Liver (tissue), 9 donors: ENCODE results near the gene BMPER. TPM values are rescaled to one million over a fixed set of nuclear protein-coding genes. Genes with fewer than 3 reads are reported as not detected.

Source experiments
- DNase-seq: peaks from one replicate; pipeline ENCODE4 v3.0.0-alpha.2; 2017; ENCODE audit warnings: low spot score
- H3K27ac ChIP-seq, 2 donors: one replicate each; pipeline ENCODE4 v1.7.0; 2013; ENCODE audit warnings: inconsistent platforms in 2 of 2, low read length in 2 of 2, control low read depth in 1 of 2, low read depth in 1 of 2, mild to moderate bottlenecking in 1 of 2
- H3K27me3 ChIP-seq, 4 donors: one replicate each; pipeline versions ENCODE4 v1.6.1 to v1.7.0; 2013; ENCODE audit warnings: low read length in 3 of 4, inconsistent platforms in 1 of 4, mild to moderate bottlenecking in 1 of 4, moderate library complexity in 1 of 4; ENCODE audit not compliant: control insufficient read depth in 4 of 4, insufficient read depth in 4 of 4
- H3K36me3 ChIP-seq, 4 donors: one replicate each; pipeline versions ENCODE4 v1.6.1 to v1.7.0; 2013; ENCODE audit warnings: low read length in 3 of 4, mild to moderate bottlenecking in 3 of 4, low read depth in 1 of 4, moderate library complexity in 1 of 4; ENCODE audit not compliant: control insufficient read depth in 4 of 4, insufficient read depth in 3 of 4
- H3K4me1 ChIP-seq, 4 donors: one replicate each; pipeline versions ENCODE4 v1.6.1 to v1.7.0; 2013; ENCODE audit warnings: low read length in 3 of 4, mild to moderate bottlenecking in 3 of 4, moderate library complexity in 1 of 4; ENCODE audit not compliant: control insufficient read depth in 4 of 4, insufficient read depth in 4 of 4
- H3K4me3 ChIP-seq, 3 donors: one replicate each; pipeline versions ENCODE4 v1.6.1 to v1.7.0; 2013; ENCODE audit warnings: low read length in 3 of 3, control low read depth in 1 of 3, low read depth in 1 of 3, mild to moderate bottlenecking in 1 of 3
- H3K9ac ChIP-seq, 2 donors: one replicate each; pipeline ENCODE4 v1.7.0; 2013; ENCODE audit warnings: low read length in 2 of 2, mild to moderate bottlenecking in 2 of 2, moderate library complexity in 2 of 2, control low read depth in 1 of 2, low read depth in 1 of 2
- H3K9me3 ChIP-seq, 4 donors: one replicate each; pipeline versions ENCODE4 v1.6.1 to v1.7.0; 2013; ENCODE audit warnings: low read length in 3 of 4; ENCODE audit not compliant: control insufficient read depth in 4 of 4
- EGR1 ChIP-seq, 2 donors: IDR thresholded peaks; 2 replicates each; pipeline ENCODE4 v1.6.1; 2016 to 2018; ENCODE audit warnings: antibody characterized with exemption in 2 of 2, low read depth in 2 of 2
- FOXA1 ChIP-seq: IDR thresholded peaks from 2 replicates; pipeline ENCODE4 v1.6.1; 2016; ENCODE audit warnings: antibody characterized with exemption
- FOXA2 ChIP-seq: IDR thresholded peaks from 2 replicates; pipeline ENCODE4 v1.6.1; 2016; ENCODE audit warnings: antibody characterized with exemption
- GABPA ChIP-seq, 2 donors: IDR thresholded peaks in 1 of 2; conservative IDR thresholded peaks in 1 of 2; 2 replicates each; pipeline ENCODE4 v1.6.1; 2016; ENCODE audit warnings: antibody characterized with exemption in 2 of 2, mild to moderate bottlenecking in 1 of 2, moderate library complexity in 1 of 2
- HNF4A ChIP-seq, 2 donors: conservative IDR thresholded peaks; 2 replicates each; pipeline ENCODE4 v1.6.1; 2016; ENCODE audit warnings: antibody characterized with exemption in 2 of 2, mild to moderate bottlenecking in 2 of 2
- JUND ChIP-seq, 2 donors: IDR thresholded peaks; 2 replicates each; pipeline ENCODE4 v1.6.1; 2016; ENCODE audit warnings: antibody characterized with exemption in 2 of 2
- RAD21 ChIP-seq, 2 donors: IDR thresholded peaks; 2 replicates each; pipeline ENCODE4 v1.6.1; 2016; ENCODE audit warnings: antibody characterized with exemption in 2 of 2, mild to moderate bottlenecking in 2 of 2
- RXRA ChIP-seq, 2 donors: IDR thresholded peaks; 2 replicates each; pipeline ENCODE4 v1.6.1; 2017 to 2018; ENCODE audit warnings: antibody characterized with exemption in 2 of 2, mild to moderate bottlenecking in 1 of 2
- SP1 ChIP-seq: IDR thresholded peaks from 2 replicates; pipeline ENCODE4 v1.6.1; 2018; ENCODE audit warnings: antibody characterized with exemption, mild to moderate bottlenecking
- TAF1 ChIP-seq: conservative IDR thresholded peaks from 2 replicates; pipeline ENCODE4 v1.6.1; 2016; ENCODE audit warnings: antibody characterized with exemption, mild to moderate bottlenecking
- YY1 ChIP-seq: IDR thresholded peaks from 2 replicates; pipeline ENCODE4 v1.6.1; 2016; ENCODE audit warnings: antibody characterized with exemption, mild to moderate bottlenecking
- ZBTB33 ChIP-seq: IDR thresholded peaks from 2 replicates; pipeline ENCODE4 v1.6.1; 2016; ENCODE audit warnings: antibody characterized with exemption
- WGBS: extraction: QIAGEN DNeasy Blood & Tissue Kit; methylation state at CpG from one replicate; pipeline ENCODE4 v1.1.7; 2013; 5-methylcytosine and 5-hydroxymethylcytosine counted together
- polyA plus RNA-seq, 2 donors: library from polyadenylated mRNA; stranded (reverse) in 1 of 2; unstranded in 1 of 2; fragments of 200-250 nt in 1 of 2; fragments of >200 nt in 1 of 2; fragmentation: Nextera tagmentation in 1 of 2; extraction: Ambion mirVana in 1 of 2; gene quantifications; one replicate each; pipeline versions ENCODE4 v1.2.1 to v1.2.3, GENCODE V29; 2013 to 2015
- total RNA-seq, 2 donors: library from RNA; depleted of rRNA; stranded (reverse); fragments of >200 nt; gene quantifications; one replicate each; pipeline ENCODE4 v1.2.3, GENCODE V29; 2014
- TF ChIP-seq, protein P1 (sequence below): IDR thresholded peaks from 2 replicates; pipeline ENCODE4 v1.6.1; 2016; ENCODE audit warnings: antibody characterized with exemption, mild to moderate bottlenecking
- TF ChIP-seq, protein P2 (sequence below): fragments of 150-350 bp; IDR thresholded peaks from 2 replicates; pipeline ENCODE4 v1.5.1; 2017; ENCODE audit warnings: improper control_type of control experiment, low read depth, low read length; ENCODE audit not compliant: missing input control
- donor health status: healthy.
- donor health status: healthy.
- donor health status: healthy.
- donor health status: healthy.
- donor health status: healthy.

Gene BMPER
- total and polyA plus RNA-seq, 4 donors = 4.0 to 8.5 (median 6.2) TPM

GRCh38 chr7:33870120-33870519, 35.2 kb upstream of the BMPER start:
- H3K9me3 ChIP-seq = no peaks in the 10 kb centered on the region
- no peak overlapping the region for H3K9ac ChIP-seq
- 84% methylated on average over 3 of the region's 3 CpGs for WGBS
- DNase-seq = no peak
- H3K27ac ChIP-seq = no peak overlapping the region
- TF ChIP-seq RXRA (IDR thresholded peaks at IDR 0.05) (no peak), FOXA2 (no peak), SP1 (no peak), EGR1 (IDR thresholded peaks at IDR 0.05; ENCODE audit: low read depth in 2 of 2) (no peak), TAF1 (no peak), JUND (IDR thresholded peaks at IDR 0.05) (no peak), HNF4A (conservative IDR thresholded peaks at IDR 0.05) (no peak), YY1 (no peak), FOXA1 (no peak), ZBTB33 (no peak)
- TF ChIP-seq, protein P1, sequence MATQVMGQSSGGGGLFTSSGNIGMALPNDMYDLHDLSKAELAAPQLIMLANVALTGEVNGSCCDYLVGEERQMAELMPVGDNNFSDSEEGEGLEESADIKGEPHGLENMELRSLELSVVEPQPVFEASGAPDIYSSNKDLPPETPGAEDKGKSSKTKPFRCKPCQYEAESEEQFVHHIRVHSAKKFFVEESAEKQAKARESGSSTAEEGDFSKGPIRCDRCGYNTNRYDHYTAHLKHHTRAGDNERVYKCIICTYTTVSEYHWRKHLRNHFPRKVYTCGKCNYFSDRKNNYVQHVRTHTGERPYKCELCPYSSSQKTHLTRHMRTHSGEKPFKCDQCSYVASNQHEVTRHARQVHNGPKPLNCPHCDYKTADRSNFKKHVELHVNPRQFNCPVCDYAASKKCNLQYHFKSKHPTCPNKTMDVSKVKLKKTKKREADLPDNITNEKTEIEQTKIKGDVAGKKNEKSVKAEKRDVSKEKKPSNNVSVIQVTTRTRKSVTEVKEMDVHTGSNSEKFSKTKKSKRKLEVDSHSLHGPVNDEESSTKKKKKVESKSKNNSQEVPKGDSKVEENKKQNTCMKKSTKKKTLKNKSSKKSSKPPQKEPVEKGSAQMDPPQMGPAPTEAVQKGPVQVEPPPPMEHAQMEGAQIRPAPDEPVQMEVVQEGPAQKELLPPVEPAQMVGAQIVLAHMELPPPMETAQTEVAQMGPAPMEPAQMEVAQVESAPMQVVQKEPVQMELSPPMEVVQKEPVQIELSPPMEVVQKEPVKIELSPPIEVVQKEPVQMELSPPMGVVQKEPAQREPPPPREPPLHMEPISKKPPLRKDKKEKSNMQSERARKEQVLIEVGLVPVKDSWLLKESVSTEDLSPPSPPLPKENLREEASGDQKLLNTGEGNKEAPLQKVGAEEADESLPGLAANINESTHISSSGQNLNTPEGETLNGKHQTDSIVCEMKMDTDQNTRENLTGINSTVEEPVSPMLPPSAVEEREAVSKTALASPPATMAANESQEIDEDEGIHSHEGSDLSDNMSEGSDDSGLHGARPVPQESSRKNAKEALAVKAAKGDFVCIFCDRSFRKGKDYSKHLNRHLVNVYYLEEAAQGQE = no peak
- TF ChIP-seq, protein P2, sequence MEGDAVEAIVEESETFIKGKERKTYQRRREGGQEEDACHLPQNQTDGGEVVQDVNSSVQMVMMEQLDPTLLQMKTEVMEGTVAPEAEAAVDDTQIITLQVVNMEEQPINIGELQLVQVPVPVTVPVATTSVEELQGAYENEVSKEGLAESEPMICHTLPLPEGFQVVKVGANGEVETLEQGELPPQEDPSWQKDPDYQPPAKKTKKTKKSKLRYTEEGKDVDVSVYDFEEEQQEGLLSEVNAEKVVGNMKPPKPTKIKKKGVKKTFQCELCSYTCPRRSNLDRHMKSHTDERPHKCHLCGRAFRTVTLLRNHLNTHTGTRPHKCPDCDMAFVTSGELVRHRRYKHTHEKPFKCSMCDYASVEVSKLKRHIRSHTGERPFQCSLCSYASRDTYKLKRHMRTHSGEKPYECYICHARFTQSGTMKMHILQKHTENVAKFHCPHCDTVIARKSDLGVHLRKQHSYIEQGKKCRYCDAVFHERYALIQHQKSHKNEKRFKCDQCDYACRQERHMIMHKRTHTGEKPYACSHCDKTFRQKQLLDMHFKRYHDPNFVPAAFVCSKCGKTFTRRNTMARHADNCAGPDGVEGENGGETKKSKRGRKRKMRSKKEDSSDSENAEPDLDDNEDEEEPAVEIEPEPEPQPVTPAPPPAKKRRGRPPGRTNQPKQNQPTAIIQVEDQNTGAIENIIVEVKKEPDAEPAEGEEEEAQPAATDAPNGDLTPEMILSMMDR = no peak
- H3K36me3 ChIP-seq = no peaks in the 10 kb centered on the region
- no peaks in the 10 kb centered on the region for H3K4me1 ChIP-seq
- no peaks in the 10 kb centered on the region for H3K27me3 ChIP-seq
- H3K4me3 ChIP-seq = no peak overlapping the region

GRCh38 chr7:33872870-33873269, 32.5 kb upstream of the BMPER start:
- no peak overlapping the region for H3K27ac ChIP-seq
- H3K36me3 ChIP-seq = no peaks in the 10 kb centered on the region
- H3K4me3 ChIP-seq = no peak overlapping the region
- H3K9ac ChIP-seq = no peak overlapping the region
- no peak for TF ChIP-seq FOXA1
- no peak for TF ChIP-seq ZBTB33
- TF ChIP-seq GABPA (IDR thresholded peaks at IDR 0.05 in 1 of 2, conservative IDR thresholded peaks at IDR 0.05 in 1 of 2) = no peak
- no peak for TF ChIP-seq RAD21 (IDR thresholded peaks at IDR 0.05)
- TF ChIP-seq JUND (IDR thresholded peaks at IDR 0.05) = no peak
- no peak for TF ChIP-seq HNF4A (conservative IDR thresholded peaks at IDR 0.05)
- TF ChIP-seq, protein P2 = no peak
- no peaks in the 10 kb centered on the region for H3K4me1 ChIP-seq
- no peaks in the 10 kb centered on the region for H3K27me3 ChIP-seq
- no peaks in the 10 kb centered on the region for H3K9me3 ChIP-seq
- WGBS = 70% methylated on average over 4 of the region's 4 CpGs
- no peak for DNase-seq
